Activated gamma-delta T cell (primary cell): ENCODE results near the gene PYGL.

Experiments
- DNase-seq: peaks from one replicate; lab custom pipeline; 2025; lab: John Stamatoyannopoulos, UW

PYGL gene

DNA sequence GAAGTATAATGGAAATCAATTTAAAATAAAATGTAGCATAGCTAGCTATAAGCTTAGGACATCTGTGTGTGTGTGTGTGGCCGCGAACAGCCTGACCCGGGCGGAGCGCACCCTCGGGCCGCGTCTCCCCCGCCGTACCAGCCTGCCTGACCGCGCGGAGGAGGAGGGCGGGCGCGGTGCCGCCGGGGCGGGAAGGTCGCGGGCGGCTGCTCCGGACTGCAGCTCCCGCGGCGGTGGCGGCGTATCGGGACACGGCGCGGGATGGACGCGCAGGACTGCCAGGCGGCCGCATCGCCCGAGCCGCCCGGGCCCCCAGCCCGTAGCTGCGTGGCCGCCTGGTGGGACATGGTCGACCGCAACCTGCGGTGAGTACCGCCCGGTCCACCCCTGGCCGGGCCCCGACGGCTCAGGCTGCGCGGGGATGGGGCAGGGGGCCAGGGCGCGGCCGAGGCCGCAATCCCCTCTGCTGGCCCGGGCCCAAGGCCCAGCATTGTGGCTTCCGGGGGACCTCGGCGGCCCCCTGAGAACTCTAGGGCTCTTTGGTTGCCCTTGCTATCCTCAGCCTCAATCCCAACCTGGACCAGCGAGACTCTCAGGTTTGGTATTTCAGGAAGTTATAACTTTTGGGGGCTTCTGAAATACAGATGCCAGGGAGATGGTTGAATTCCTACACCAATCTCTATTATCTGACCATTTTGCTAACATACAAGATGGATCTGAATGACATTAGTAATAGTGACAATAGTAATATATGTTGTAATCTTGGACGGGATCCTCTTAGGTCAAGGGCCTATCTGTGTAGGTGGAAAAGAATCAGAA, 72.2 kb downstream of the PYGL start, which contains the start of gene ABHD12B:
ABHD12B (plus strand) TSS at position 140 of the 819 bp plus-strand sequence; CDS start at position 262, 122 bp downstream.
- no peak for DNase-seq

DNA sequence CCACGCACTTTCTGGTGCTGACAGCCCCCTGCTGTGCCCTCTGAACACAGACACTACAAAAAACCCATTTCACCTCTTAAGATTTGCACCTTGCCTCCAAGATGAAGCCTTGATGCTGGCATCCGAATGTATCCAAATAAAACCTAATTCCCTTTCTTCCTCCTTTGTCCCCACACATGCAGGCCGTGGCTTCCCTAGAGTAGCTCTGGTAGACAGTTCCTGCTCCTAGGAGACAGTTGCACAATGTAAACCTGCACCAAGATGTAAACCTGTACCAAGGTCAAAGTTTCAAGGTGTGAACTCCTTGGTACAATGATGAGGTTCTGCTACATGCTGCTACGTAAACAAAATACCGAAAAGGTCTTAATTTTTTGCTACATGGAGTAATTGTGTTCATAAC, 73.1 kb downstream of the PYGL start:
- DNase-seq = no peak

DNA sequence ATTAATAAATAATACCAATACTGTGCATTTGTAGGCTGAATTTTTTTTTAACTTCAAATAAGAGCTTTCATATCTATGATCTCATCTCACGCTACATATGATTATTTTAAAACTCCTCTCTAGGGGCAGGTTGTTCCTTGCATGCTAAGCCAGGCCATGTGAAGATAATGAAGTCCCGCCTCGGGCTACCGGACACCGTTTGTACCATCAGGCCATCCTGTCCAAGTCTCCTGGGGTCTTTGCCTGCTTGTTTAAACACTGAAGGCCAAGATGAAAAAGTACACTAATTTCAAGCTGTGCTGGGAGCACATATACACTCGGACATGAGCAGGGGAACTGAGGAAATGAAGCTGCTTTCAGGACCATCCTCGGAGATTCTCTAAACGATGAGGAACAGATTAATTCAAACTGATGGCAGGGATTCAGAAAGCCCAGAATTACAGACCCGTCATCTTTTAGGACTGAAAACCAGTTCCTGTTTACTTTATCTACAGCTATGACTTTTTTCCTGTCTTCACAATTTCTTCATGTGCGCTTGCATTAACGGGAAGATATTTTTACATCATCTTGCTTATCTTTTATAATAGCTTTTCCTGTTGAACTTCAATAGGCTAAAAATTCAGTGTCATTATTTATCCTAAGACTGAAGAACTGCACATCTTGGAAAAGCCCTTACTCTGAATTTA, 78.7 kb downstream of the PYGL start:
- DNase-seq = no peak

DNA sequence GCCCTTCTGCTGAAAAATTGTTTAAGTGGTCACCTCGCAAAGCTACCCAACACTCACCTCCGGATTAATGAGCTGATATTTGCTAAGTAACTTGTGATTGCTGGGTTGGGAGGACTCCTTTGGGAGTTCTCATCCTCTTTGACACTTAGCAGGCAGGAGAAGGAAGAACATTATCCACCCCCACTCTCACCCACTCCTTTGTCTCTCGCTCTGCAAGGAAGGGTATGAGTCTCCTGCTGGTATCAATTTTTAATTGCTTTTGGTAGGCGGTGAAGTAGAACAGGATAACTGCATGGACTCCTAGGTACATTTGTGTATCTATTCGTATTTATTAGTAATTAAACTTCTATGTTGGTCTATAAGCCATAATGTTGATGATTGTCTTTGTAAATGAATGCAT, 79.3 kb downstream of the PYGL start:
- DNase-seq = no peak

DNA sequence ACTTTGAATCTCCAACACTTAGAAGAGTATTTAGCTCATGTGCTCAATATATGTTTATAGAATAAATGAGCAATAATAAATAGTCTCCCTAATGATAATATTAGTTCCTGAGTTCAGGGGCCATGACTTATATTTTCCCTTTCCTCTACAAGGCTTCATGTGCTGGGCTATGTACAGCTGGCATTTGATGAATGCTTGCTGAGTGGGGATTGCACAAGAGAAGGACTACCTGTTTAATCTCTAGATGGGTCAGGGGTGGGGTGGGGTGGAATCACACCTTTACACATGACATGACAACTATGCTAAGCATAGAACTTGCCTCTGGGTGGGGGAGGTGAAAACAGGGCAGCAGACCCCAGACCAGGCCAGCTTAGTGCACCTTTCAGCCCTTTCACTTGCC, 80.0 kb downstream of the PYGL start:
- no peak for DNase-seq

DNA sequence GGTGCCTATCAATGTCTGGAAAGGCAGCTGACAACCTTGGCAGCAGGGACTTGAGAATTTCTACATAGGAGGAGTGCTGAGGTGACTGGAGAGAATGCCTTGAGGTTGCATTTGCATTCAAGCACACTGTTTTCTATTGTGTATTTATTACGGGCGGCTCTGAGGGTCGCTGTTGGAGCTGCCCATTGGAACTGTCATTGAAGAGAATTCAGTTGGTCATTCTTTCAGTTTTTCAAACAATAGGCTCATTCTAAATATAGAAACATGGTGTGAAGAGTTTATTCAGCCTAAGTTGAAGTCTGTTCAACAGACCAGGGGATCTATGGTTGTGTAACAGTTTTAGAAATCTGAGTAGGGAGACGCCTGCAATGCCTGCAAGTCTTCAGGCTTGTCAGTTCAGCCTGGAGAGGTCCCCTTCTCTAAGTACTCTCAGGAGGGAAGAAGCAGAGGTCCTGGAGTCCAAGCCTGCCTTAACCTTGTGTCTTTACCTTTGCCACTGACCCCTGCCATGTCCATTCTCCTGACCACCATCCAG, 82.2 kb downstream of the PYGL start:
- no peak for DNase-seq

DNA sequence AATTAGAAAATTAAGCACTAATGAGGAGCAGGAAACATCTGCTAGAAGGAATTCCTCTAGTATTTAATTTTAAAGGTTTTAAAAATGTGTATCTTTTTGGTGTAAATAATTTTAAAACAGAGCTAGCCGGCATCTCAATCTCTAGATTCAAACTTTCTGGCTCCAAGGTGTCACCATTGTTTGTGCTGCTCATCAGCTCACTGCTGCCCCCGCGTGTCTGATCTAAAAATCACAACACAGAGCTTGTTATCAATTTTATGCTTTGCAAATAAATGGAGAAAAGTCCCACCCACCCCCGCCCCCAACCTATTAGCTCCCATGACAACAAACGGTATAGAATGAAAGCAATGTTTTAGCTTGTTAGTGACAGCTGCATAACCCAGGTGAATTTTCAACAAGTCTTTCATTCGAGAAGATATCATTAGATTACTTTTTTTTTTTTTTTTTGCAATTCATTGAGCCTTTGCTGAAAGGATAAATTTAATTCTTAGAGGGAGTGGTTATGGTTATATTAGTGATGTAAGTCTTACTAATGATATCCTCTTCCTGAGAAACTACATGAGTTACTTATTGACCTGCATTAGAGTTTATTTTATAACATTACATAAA, 83.7 kb downstream of the PYGL start:
- DNase-seq = no peak

DNA sequence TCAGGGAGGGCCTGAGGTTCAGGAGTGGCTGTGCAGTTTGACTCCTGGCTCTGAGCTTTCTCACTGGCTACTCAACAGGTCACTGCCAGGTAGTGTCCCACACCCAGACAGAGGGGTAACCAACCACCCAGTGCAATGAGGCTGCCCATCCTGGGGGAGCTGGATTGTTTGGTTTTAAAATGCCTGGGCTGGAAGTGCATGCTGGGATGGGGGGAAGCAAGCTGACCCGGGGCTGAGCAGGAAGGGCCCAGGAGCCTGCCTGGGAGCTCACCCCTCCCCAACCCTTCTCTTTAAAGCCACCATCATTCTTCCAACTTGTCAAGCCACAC, 85.0 kb downstream of the PYGL start:
- DNase-seq = no peak

DNA sequence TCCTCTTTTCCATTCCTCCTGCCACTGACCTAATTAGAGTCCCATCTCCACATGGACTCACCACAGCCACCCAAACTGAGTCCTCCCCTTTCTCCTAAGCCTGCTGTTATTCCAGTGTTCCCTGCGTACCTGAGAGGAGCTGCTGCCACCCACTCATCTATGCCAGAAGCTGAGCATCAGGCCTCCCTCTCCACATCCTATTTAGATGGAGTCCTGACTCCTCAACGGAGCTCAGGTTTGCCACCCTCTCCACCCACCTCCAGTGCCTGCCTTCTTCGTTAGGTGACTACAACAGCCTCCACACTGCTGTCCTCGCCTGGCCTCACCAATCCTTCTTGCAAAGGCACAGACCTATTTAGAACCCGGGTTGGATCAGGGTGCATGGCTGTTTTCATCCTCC, 87.6 kb downstream of the PYGL start:
- no peak for DNase-seq

DNA sequence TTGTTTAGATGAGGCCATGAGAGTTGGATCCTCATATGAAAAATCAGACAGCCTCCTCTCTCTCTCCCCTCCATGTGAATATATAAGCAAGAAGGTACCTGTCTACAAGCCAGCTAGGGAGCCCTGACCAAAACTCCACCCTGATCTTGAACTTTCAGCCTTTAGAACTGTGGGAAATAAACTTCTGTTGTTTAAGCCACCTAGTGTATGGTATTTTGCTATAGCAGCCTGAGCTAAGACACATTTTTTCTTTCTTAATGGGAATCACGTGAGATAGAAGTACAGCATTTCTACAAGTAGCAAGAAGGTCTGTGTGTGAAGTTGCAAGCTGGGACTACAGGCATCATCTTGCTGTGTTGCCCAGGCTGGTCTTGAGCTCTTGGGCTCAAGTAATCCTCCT, 88.7 kb downstream of the PYGL start:
- no peak for DNase-seq
